ENCODE measurements around the gene FIGN.

- TF ChIP-seq CTCF (IDR thresholded peaks at IDR 0.05) (no peak), POLR2A (IDR thresholded peaks at IDR 0.05) (no peak)
Measured at GRCh38 chr2:163647300-163647699, 88.5 kb downstream of the FIGN start.
